Endothelial cell of umbilical vein (primary cell): ENCODE measurements around the gene PLEKHG4. TPM values are rescaled to one million over a fixed set of nuclear protein-coding genes. Genes with fewer than 3 reads are reported as not detected.

Experiments used
- BruUV-seq: library from RNA; stranded (reverse); fragments of 400-500 nt; replicated peaks from 2 replicates; lab custom pipeline; 2021; lab: Mats Ljungman, UMichigan
- CTCF ChIA-PET: fragments of 300-600, 350-600 bp; sonication (Branson Sonifier 250); formaldehyde crosslinking; loops from one replicate; lab custom pipeline; 2021; ENCODE audit warnings: antibody characterized with exemption, inconsistent platforms; lab: Charles Lee
- POLR2A ChIA-PET: fragments of 300-600, 350-600 bp; sonication (Branson Sonifier 250); formaldehyde crosslinking; loops from one replicate; lab custom pipeline; 2021; ENCODE audit warnings: antibody characterized with exemption, inconsistent platforms; lab: Charles Lee
- DNase-seq: peaks from one replicate; pipeline ENCODE4 v3.0.0-alpha.2; 2011; ENCODE audit warnings: low read depth, low spot score
- FAIRE-seq: peaks from 2 replicates; lab custom pipeline; 2011; peaks lifted over from hg19 to GRCh38; lab: Jason Lieb, UNC
- H2AFZ ChIP-seq: 2 replicates; pipeline ENCODE4 v1.6.0; 2012; ENCODE audit warnings: low read depth, low read length, control low read depth, inconsistent platforms
- H3K27ac ChIP-seq: 2 replicates; pipeline ENCODE4 v1.5.1; 2011; ENCODE audit warnings: low read depth, mild to moderate bottlenecking, control low read depth, low read length, moderate library complexity; ENCODE audit not compliant: insufficient read depth
- H3K27me3 ChIP-seq, 2 experiments: 2 replicates each; pipeline versions ENCODE4 v1.6.0 to v1.6.1; 2011; ENCODE audit warnings: low read length in 2 of 2, mixed read lengths in 1 of 2; ENCODE audit not compliant: control insufficient read depth in 2 of 2, insufficient read depth in 2 of 2
- H3K36me3 ChIP-seq, 2 experiments: 2 replicates in 1 of 2; 3 replicates in 1 of 2; pipeline ENCODE4 v1.5.1; 2011; ENCODE audit warnings: low read length in 2 of 2, mild to moderate bottlenecking in 1 of 2, moderate library complexity in 1 of 2; ENCODE audit not compliant: control insufficient read depth in 2 of 2, insufficient read depth in 2 of 2; ENCODE audit errors: extremely low read depth in 1 of 2
- H3K4me1 ChIP-seq: 3 replicates; pipeline ENCODE4 v1.5.1; 2011; ENCODE audit warnings: mild to moderate bottlenecking, low read length; ENCODE audit not compliant: control insufficient read depth, insufficient read depth; ENCODE audit errors: extremely low read depth
- H3K4me2 ChIP-seq: 2 replicates; pipeline ENCODE4 v1.6.1; 2011; ENCODE audit warnings: low read length, control low read depth, mixed read lengths; ENCODE audit not compliant: insufficient read depth
- H3K4me3 ChIP-seq, 3 experiments: fragments of 200-600 bp in 1 of 3; sonication (generic), shearing (Covaris generic) in 1 of 3; replicated peaks in 1 of 3; 2 replicates each; pipeline ENCODE4 v1.5.1; 2011 to 2016; ENCODE audit warnings: control low read depth in 3 of 3, low read length in 3 of 3, mild to moderate bottlenecking in 2 of 3, inconsistent platforms in 1 of 3, low read depth in 1 of 3, moderate library complexity in 1 of 3; ENCODE audit not compliant: insufficient read depth in 1 of 3
- H3K79me2 ChIP-seq: 2 replicates; pipeline ENCODE4 v1.6.0; 2012; ENCODE audit warnings: low read length, inconsistent platforms; ENCODE audit not compliant: control insufficient read depth, insufficient read depth
- H3K9ac ChIP-seq: replicated peaks from 2 replicates; pipeline ENCODE3; 2011; ENCODE audit warnings: low read length, control low read depth; ENCODE audit not compliant: insufficient read depth; ENCODE audit errors: extremely low read depth
- H3K9me1 ChIP-seq: replicated peaks from 3 replicates; pipeline ENCODE4 v1.6.0; 2011; ENCODE audit warnings: mild to moderate bottlenecking, low read length; ENCODE audit not compliant: control insufficient read depth, insufficient read depth; ENCODE audit errors: extremely low read depth
- H3K9me3 ChIP-seq: replicated peaks from 2 replicates; pipeline ENCODE4 v1.5.1; 2012; ENCODE audit warnings: low read length, inconsistent platforms; ENCODE audit not compliant: control insufficient read depth, insufficient read depth
- H4K20me1 ChIP-seq: replicated peaks from 2 replicates; pipeline ENCODE3; 2011; ENCODE audit warnings: mild to moderate bottlenecking, low read length; ENCODE audit not compliant: control insufficient read depth, insufficient read depth; ENCODE audit errors: extremely low read depth
- CTCF ChIP-seq, 2 donors: IDR thresholded peaks; 1 replicate in 1 of 2; 2 replicates in 1 of 2; pipeline ENCODE4 v1.5.1; 2011; ENCODE audit warnings: low read length in 2 of 2, mild to moderate bottlenecking in 2 of 2, moderate library complexity in 2 of 2, control low read depth in 1 of 2, inconsistent platforms in 1 of 2, low read depth in 1 of 2; ENCODE audit not compliant: insufficient read depth in 1 of 2; ENCODE audit errors: extremely low read depth in 1 of 2
- EZH2 ChIP-seq: IDR thresholded peaks from 2 replicates; pipeline ENCODE4 v1.6.1; 2012; ENCODE audit warnings: borderline replicate concordance, low read depth, mild to moderate bottlenecking, moderate library complexity, low read length, inconsistent platforms; ENCODE audit not compliant: severe bottlenecking
- FOS ChIP-seq: IDR thresholded peaks from 2 replicates; pipeline ENCODE4 v1.6.1; 2011; ENCODE audit warnings: mild to moderate bottlenecking, low read length, moderate library complexity, borderline replicate concordance; ENCODE audit not compliant: insufficient read depth
- GATA2 ChIP-seq: IDR thresholded peaks from 2 replicates; pipeline ENCODE4 v1.7.0; 2011; ENCODE audit warnings: low read depth, mild to moderate bottlenecking, moderate library complexity, mixed read lengths, low read length; ENCODE audit not compliant: insufficient read length, insufficient read depth
- JUN ChIP-seq: IDR thresholded peaks from 2 replicates; pipeline ENCODE4 v1.6.1; 2011; ENCODE audit warnings: borderline replicate concordance, low read depth; ENCODE audit not compliant: insufficient read length, insufficient read depth
- MAX ChIP-seq: IDR thresholded peaks from 2 replicates; pipeline ENCODE4 v1.6.1; 2011; ENCODE audit not compliant: insufficient read depth, insufficient read length
- MYC ChIP-seq: IDR thresholded peaks from one replicate; pipeline ENCODE4 v1.6.1; 2011; ENCODE audit warnings: mild to moderate bottlenecking, low read depth, low read length
- POLR2A ChIP-seq: IDR thresholded peaks from 2 replicates; pipeline ENCODE4 v1.6.1; 2012; ENCODE audit warnings: low read depth, mild to moderate bottlenecking, control low read depth, low read length
- POLR2AphosphoS5 ChIP-seq: IDR thresholded peaks from 2 replicates; pipeline ENCODE4 v1.6.1; 2012; ENCODE audit warnings: low read depth, mild to moderate bottlenecking, control low read depth, low read length, moderate library complexity; ENCODE audit not compliant: insufficient read depth
- dilution Hi-C: fragments of 300-500 bp; cut with MboI; formaldehyde crosslinking; loops from one replicate; pipeline ENCODE4 v1.15.0; 2019; ENCODE audit warnings: low sequenced_read_pairs; ENCODE audit not compliant: extremely low pct_ligation_motif_present
- intact Hi-C: fragments of 100-400 bp; cut with micrococcal nuclease; formaldehyde crosslinking; loops from one replicate; pipeline ENCODE4 v1.10.0; 2022
- polyA plus RNA-seq, 4 experiments: library from polyadenylated mRNA; depleted of rRNA in 3 of 4; stranded (reverse) in 3 of 4; unstranded in 1 of 4; fragments of >200 nt; gene quantifications; 2 replicates each; pipeline versions ENCODE4 v1.2.1 to v1.2.3, GENCODE V29; 2011 to 2012; ENCODE audit warnings: missing spikeins in 1 of 4
- total RNA-seq: library from RNA; stranded (reverse); gene quantifications from 2 replicates; pipeline ENCODE4 v1.2.3, GENCODE V29; 2021

Gene PLEKHG4
- total and polyA plus RNA-seq, 2 donors (not counting 3 experiments of a cell fraction or from before 2014, with no cell fraction given): 26.6 to 34.8 TPM

- H4K20me1 ChIP-seq: no peaks in the 10 kb centered on the region
- no peaks in the 10 kb centered on the region for H3K9me1 ChIP-seq
- CTCF ChIA-PET: interaction anchor here (0.6 to 2.7 kb wide), 3 partner anchors 21 to 118 kb away, joined by 3 to 10 read pairs (median 9); partner anchors contain the start of gene KCTD19
- H3K9ac ChIP-seq: no peak overlapping the region
- H3K27me3 ChIP-seq: no peaks in the 10 kb centered on the region
- no peak overlapping the region for H3K4me3 ChIP-seq
- peaks cover 2% of the 10 kb centered on the region for H3K79me2 ChIP-seq
- dilution Hi-C loops: no loop called here
- BruUV-seq: no TSS peak
- POLR2A ChIA-PET: no interaction called here
- intact Hi-C loops: no loop called here
- no peaks in the 10 kb centered on the region for H3K9me3 ChIP-seq
- no peak for TF ChIP-seq JUN
- TF ChIP-seq GATA2: no peak
- no peak for TF ChIP-seq MYC
- no peak for TF ChIP-seq POLR2A
- TF ChIP-seq CTCF (IDR thresholded peaks at IDR 0.05; ENCODE audit: extremely low read depth in 1 of 2, insufficient read depth in 1 of 2, low read depth in 1 of 2, low read length in 2 of 2): no peak
- no peak for TF ChIP-seq POLR2AphosphoS5
- no peak for TF ChIP-seq MAX
- no peak for TF ChIP-seq EZH2
- TF ChIP-seq FOS: no peak
- peaks cover 19% of the 10 kb centered on the region for H3K4me1 ChIP-seq
- no peak overlapping the region for H2AFZ ChIP-seq
- DNase-seq (no peak), FAIRE-seq (no peak)
- no peaks in the 10 kb centered on the region for H3K36me3 ChIP-seq
- H3K27ac ChIP-seq: no peak overlapping the region
- no peak overlapping the region for H3K4me2 ChIP-seq
These were observed 2.5 kb downstream of the PLEKHG4 start for GRCh38 chr16:67281536-67282446.
